DND-41 (cell line): ENCODE results near the gene IGFLR1.

Experiments
- CTCF ChIP-seq: IDR thresholded peaks from 2 replicates; pipeline ENCODE4 v1.5.1; 2012; ENCODE audit warnings: borderline replicate concordance, low read length, moderate library complexity, mild to moderate bottlenecking; ENCODE audit not compliant: poor library complexity, severe bottlenecking; ENCODE audit errors: extremely low read depth
- EZH2 ChIP-seq: IDR thresholded peaks from 3 replicates; pipeline ENCODE4 v1.6.1; 2012; ENCODE audit warnings: borderline replicate concordance, low read depth, mild to moderate bottlenecking, moderate library complexity, low read length, inconsistent platforms; ENCODE audit not compliant: severe bottlenecking

GRCh38 chr19:35712567-35713505 lies 29.4 kb downstream of the IGFLR1 start:
- TF ChIP-seq EZH2: no peak
- TF ChIP-seq CTCF: no peak
